Measurements from ENCODE around the gene LRRC8C.

The LRRC8C gene

DNA sequence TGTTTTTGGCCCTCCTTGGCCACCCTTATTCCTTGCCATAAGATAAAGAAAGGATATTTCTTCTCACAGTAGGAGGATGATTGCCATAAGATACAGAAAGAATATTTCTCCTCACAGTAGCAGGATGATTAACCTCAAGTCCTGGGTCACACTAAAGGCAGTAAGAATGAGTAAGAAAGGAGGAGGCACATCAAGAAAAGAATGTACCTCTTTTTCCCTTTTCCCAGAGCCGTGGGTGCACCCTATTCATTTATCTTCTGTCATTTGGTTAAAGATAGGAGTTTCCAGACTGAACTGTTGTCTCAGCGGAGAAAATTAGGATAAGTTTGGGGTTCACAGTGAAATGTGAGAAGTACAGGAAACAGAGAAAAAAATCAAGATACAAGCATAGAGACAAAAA, 52.5 kb downstream of the LRRC8C start:
- TF ChIP-seq, protein P1, sequence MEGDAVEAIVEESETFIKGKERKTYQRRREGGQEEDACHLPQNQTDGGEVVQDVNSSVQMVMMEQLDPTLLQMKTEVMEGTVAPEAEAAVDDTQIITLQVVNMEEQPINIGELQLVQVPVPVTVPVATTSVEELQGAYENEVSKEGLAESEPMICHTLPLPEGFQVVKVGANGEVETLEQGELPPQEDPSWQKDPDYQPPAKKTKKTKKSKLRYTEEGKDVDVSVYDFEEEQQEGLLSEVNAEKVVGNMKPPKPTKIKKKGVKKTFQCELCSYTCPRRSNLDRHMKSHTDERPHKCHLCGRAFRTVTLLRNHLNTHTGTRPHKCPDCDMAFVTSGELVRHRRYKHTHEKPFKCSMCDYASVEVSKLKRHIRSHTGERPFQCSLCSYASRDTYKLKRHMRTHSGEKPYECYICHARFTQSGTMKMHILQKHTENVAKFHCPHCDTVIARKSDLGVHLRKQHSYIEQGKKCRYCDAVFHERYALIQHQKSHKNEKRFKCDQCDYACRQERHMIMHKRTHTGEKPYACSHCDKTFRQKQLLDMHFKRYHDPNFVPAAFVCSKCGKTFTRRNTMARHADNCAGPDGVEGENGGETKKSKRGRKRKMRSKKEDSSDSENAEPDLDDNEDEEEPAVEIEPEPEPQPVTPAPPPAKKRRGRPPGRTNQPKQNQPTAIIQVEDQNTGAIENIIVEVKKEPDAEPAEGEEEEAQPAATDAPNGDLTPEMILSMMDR (IDR thresholded peaks at IDR 0.05), result no peak
- no peak overlapping the region for H3K27ac ChIP-seq
- no peak for DNase-seq (ENCODE audit: low spot score)
- H3K4me3 ChIP-seq, result no peak overlapping the region

DNA sequence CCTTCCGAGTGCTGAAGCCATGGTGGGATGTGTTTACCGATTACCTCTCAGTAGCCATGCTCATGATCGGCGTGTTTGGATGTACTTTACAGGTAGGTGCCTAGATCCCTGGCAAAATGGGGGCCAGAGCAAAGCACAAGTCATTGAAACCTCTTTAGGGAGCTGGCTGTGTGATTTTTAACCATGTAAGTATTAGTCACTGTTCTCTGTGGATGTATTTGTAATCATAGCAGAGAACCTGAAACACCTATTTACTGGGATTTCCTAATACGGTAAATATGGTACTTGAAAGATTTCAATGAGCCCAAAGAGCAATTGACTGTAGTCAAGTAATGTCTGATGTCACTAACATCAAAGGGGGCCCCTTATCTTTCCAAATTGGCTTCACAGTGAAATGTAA, 53.6 kb downstream of the LRRC8C start:
- DNase-seq (ENCODE audit: low spot score), result no peak
- TF ChIP-seq, protein P1 (IDR thresholded peaks at IDR 0.05), result no peak
- Histone ChIP-seq H3K4me3 (no peak overlapping the region), H3K27ac (no peak overlapping the region)

DNA sequence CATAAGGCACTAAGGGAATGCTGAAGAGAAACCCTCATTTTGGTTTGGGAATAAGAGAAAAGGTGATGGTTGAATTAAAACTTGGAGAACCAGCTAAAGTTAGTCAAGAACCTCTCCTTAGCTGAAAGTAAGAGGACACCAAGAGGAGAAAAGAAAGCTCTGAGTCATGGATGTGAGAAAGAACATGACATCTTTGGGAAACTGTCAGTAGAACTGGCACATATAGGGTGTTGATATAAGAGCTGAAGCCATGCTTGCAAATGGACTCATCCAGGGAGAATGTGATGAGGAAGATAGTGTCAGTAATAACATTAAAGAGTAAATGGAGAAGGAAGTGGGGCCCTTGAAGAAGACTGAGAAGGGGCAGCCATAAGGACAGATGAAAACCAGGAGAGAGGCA, 54.3 kb downstream of the LRRC8C start:
- TF ChIP-seq, protein P1 (IDR thresholded peaks at IDR 0.05), result no peak
- H3K4me3 ChIP-seq, result no peak overlapping the region
- no peak overlapping the region for H3K27ac ChIP-seq
- DNase-seq (ENCODE audit: low spot score), result no peak

DNA sequence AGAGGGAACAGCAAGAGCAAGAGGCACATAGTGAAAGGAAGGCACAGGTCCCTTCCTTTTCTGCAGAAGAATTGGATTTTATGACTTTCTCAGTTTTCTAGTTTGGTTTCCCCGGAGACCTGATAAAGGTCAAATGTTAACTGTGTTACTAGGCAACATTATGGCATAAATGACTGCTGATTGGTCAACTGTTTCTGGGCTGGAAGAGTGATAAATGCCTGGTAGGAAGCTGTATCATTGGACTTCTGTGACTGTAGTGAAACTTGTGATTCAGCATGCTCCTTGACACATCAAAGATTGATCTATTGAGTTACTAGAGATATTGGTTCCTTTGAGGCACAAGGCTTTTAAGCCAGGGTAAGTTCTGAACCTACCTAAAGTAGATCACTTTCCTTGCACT, 55.7 kb downstream of the LRRC8C start:
- TF ChIP-seq, protein P1 (IDR thresholded peaks at IDR 0.05), result no peak
- Histone ChIP-seq H3K27ac (no peak overlapping the region), H3K4me3 (no peak overlapping the region)
- no peak for DNase-seq (ENCODE audit: low spot score)

DNA sequence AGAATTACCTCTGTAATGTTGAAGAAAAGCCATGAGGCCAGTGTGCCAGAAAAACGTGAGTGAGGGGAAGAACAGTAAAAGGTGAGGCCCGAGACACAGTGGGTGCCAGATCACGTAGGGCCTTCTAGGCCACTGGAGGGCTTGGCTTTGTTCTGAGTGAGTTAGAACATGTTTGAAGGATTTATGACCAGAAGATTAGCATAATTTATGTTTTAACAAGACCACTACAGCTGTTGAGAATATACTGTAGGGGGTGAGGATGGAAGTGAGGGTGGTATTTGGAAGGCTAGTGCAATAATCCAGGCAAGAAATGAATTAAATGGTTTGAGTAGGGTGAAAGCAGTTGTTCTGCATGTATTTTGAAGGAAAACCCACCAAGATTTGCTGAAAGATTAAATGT, 56.3 kb downstream of the LRRC8C start:
- DNase-seq (ENCODE audit: low spot score), result no peak
- TF ChIP-seq, protein P1 (IDR thresholded peaks at IDR 0.05), result no peak
- Histone ChIP-seq H3K4me3 (no peak overlapping the region), H3K27ac (no peak overlapping the region)

DNA sequence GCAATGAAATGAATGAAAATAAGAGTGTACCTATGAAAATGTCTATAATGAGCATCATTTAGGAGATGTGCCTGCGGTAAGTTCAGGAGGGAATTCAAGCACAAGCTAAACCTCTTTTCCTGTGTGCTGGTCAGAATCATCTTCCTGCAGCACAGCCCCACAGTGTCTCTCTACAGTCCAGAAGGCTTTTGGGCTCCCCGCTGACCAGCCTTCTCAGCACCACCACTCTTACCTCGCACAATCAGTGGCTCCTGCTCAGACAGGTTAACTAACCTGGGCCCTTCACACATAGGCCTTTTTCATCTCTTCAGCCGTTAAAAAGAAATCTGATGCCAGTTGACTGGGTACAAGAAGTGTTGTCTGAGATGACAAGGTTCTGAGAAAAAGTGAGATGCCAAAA, 57.7 kb downstream of the LRRC8C start:
- no peak overlapping the region for H3K27ac ChIP-seq
- H3K4me3 ChIP-seq, result no peak overlapping the region
- TF ChIP-seq, protein P1 (IDR thresholded peaks at IDR 0.05), result no peak
- DNase-seq (ENCODE audit: low spot score), result no peak

DNA sequence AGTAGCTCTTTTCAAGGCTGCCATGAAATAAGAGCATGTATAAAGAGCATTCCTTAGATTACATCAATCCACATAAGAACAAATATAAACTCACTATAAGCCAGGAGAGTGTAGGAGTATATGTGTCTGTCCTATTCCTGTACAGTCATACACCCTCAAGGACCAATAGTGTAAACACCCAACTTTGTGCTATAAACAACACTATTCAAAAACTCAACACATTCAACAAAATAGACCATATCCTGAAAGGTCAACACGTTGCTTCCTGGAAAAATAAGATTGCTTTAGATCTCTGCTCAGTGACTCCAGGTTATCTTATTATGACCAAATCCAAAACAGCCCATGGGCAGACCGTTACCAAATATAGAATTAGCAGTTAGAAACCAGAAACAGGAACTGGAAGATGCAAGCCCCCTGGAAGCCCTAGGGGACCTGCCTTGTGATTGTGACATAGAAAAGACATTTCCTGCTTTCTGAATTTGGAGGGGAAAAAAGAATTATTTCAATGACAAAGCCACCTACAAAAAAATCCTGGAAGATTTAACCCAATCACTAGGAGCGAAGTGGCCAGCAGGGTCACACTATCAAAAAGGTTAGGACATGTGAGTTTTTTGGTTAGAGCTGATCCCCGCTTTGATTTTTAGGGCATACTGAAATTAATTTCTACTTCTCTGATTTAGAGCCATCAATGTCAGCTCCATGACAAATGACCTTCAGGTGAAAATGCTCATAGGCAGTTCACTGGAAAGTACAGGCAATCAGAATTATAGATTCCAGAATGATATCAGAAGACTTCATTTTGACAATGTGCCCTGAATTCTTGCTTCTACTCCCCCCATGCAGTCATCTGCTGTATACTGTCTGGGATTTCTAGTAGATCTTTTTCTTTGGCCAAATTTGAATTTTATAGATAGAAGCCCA, 59.9 kb downstream of the LRRC8C start:
- Histone ChIP-seq H3K27ac (peak overlapping the region in 1 of 2 donors; percentile 12), H3K4me3 (no peak overlapping the region)
- DNase-seq (ENCODE audit: low spot score), result no peak
- TF ChIP-seq, protein P1 (IDR thresholded peaks at IDR 0.05), result no peak
